ENCODE results near the gene CCIN. TPM values are rescaled to one million over a fixed set of nuclear protein-coding genes. Genes with fewer than 3 reads are reported as not detected.

The CCIN gene
- total RNA-seq, 1 experiment from 2014 or later, result 0.20 TPM

DNA sequence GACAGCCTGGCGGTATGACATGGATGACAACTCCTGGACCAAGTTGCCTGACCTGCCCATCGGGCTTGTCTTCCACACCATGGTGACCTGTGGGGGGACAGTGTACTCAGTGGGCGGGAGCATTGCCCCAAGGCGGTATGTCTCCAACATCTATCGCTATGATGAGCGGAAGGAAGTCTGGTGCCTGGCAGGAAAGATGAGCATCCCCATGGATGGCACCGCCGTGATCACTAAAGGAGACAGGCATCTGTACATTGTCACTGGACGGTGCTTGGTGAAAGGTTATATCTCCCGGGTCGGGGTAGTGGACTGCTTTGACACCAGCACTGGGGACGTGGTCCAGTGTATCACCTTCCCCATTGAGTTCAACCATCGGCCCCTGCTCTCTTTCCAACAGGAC lies 1.3 kb downstream of the CCIN start:
- Histone ChIP-seq H3K27me3 (ENCODE audit: insufficient read depth, low read length) (no peaks in the 10 kb centered on the region), H3K9me2 (ENCODE audit: insufficient read depth) (no peaks in the 10 kb centered on the region), H3K36me3 (ENCODE audit: control insufficient read depth in 1 of 2, insufficient read depth in 2 of 2, low read length in 2 of 2) (no peaks in the 10 kb centered on the region), H3K27ac (ENCODE audit: low read depth, low read length) (no peak overlapping the region), H3K4me1 (ENCODE audit: control insufficient read depth in 1 of 2, insufficient read depth in 2 of 2, low read length in 2 of 2) (peaks cover 0 to 8% of the 10 kb centered on the region in 2 experiments; a peak in 1 of 4 replicates), H3K79me2 (ENCODE audit: insufficient read depth, low read length) (no peaks in the 10 kb centered on the region), H3K4me3 (replicated peaks in 1 of 2; ENCODE audit: low read depth in 1 of 2, low read length in 2 of 2) (no peak overlapping the region), H3K9me3 (ENCODE audit: control insufficient read depth in 1 of 2, insufficient read depth in 1 of 2, low read depth in 1 of 2, low read length in 2 of 2) (no peaks in the 10 kb centered on the region), H2AFZ (ENCODE audit: low read depth, low read length, poor library complexity, severe bottlenecking) (no peak overlapping the region), H3K9ac (ENCODE audit: low read length) (no peak overlapping the region), H4K20me1 (ENCODE audit: insufficient read depth) (no peaks in the 10 kb centered on the region), H3K4me2 (ENCODE audit: low read length) (no peak overlapping the region)
- no TSS peak for BruUV-seq (replicated peaks)
- TF ChIP-seq POLR2A (IDR thresholded peaks at IDR 0.05; ENCODE audit: borderline replicate concordance, extremely low read depth, insufficient read depth, insufficient read length) (no peak), ZNF274 (IDR thresholded peaks at IDR 0.05; ENCODE audit: low read depth, low read length) (no peak)
- intact Hi-C loops (cut with micrococcal nuclease), result no loop called here
- no peak for ATAC-seq
- ChIA-PET CTCF (no interaction called here), POLR2A (no interaction called here), RAD21 (ENCODE audit: low non-redundant PET in 1 of 2, low total read pairs in 2 of 2, uncharacterized antibody in 2 of 2, unreplicated experiment in 2 of 2) (no interaction called here)
- DNase-seq (ENCODE audit: low read depth, low spot score), result no peak

DNA sequence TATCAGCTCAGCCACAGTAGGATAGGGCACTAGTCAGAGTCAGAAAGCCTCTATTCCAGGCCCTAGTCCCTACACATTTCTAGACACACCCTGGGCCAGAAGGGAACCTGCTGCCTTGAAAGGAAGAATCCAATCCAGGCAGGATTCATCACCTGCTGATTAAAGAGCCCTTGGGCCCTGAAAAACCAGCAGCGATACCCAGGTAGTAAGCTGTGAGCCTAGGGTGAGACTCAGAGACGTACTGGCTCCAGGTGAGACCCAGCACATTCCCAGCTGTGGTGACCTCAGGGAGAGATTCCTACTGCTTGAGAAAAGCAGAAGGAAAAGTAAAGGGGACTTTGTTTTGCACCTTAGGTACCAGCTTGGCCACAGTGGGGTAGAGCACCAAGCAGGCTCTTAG lies 4.7 kb downstream of the CCIN start:
- no peaks in the 10 kb centered on the region for H3K9me3 ChIP-seq (ENCODE audit: control insufficient read depth in 1 of 2, insufficient read depth in 1 of 2, low read depth in 1 of 2, low read length in 2 of 2)
- DNase-seq (ENCODE audit: low read depth, low spot score) (no peak), ATAC-seq (no peak)
- H3K4me1 ChIP-seq (ENCODE audit: control insufficient read depth in 1 of 2, insufficient read depth in 2 of 2, low read length in 2 of 2), result no peaks in the 10 kb centered on the region
- ChIA-PET CTCF (no interaction called here), RAD21 (ENCODE audit: low non-redundant PET in 1 of 2, low total read pairs in 2 of 2, uncharacterized antibody in 2 of 2, unreplicated experiment in 2 of 2) (no interaction called here), POLR2A (interaction anchor here (1.5 kb wide), 1 partner anchor 17 kb away, joined by 4 read pairs; the partner anchor contains the start of gene CLTA)
- TF ChIP-seq SP1 (IDR thresholded peaks at IDR 0.05; ENCODE audit: low read depth), result no peak
- TF ChIP-seq EGR1 (IDR thresholded peaks at IDR 0.05; ENCODE audit: low read depth), result no peak
- TF ChIP-seq SRF (IDR thresholded peaks at IDR 0.05; ENCODE audit: low read depth), result no peak
- no peak for TF ChIP-seq JUND (IDR thresholded peaks at IDR 0.05)
- TF ChIP-seq MAX (IDR thresholded peaks at IDR 0.05), result no peak
- TF ChIP-seq ZBTB33 (IDR thresholded peaks at IDR 0.05; ENCODE audit: extremely low read depth, insufficient replicate concordance, low read length), result no peak
- TF ChIP-seq ZFX (IDR thresholded peaks at IDR 0.05), result no peak
- TF ChIP-seq ELF1 (IDR thresholded peaks at IDR 0.05; ENCODE audit: borderline replicate concordance, low read depth), result no peak
- TF ChIP-seq REST (IDR thresholded peaks at IDR 0.05; ENCODE audit: low read depth), result no peak
- TF ChIP-seq ZNF274 (IDR thresholded peaks at IDR 0.05; ENCODE audit: low read depth, low read length), result no peak
- TF ChIP-seq TCF7L2 (IDR thresholded peaks at IDR 0.05; ENCODE audit: borderline replicate concordance, extremely low read depth, insufficient read depth, insufficient read length), result no peak
- TF ChIP-seq RAD21 (IDR thresholded peaks at IDR 0.05; ENCODE audit: low read depth), result no peak
- no peak for TF ChIP-seq YY1 (IDR thresholded peaks at IDR 0.05; ENCODE audit: extremely low read depth, insufficient replicate concordance, low read depth, low read length)
- H3K4me2 ChIP-seq (ENCODE audit: low read length), result no peak overlapping the region
- H4K20me1 ChIP-seq (ENCODE audit: insufficient read depth), result no peaks in the 10 kb centered on the region
- no peak overlapping the region for H2AFZ ChIP-seq (ENCODE audit: low read depth, low read length, poor library complexity, severe bottlenecking)
- no peak overlapping the region for H3K4me3 ChIP-seq (replicated peaks in 1 of 2; ENCODE audit: low read depth in 1 of 2, low read length in 2 of 2)
- H3K9me2 ChIP-seq (ENCODE audit: insufficient read depth), result no peaks in the 10 kb centered on the region
- no peaks in the 10 kb centered on the region for H3K27me3 ChIP-seq (ENCODE audit: insufficient read depth, low read length)
- intact Hi-C loops (cut with micrococcal nuclease), result no loop called here
- no peak overlapping the region for H3K9ac ChIP-seq (ENCODE audit: low read length)
- no peaks in the 10 kb centered on the region for H3K79me2 ChIP-seq (ENCODE audit: insufficient read depth, low read length)
- no peaks in the 10 kb centered on the region for H3K36me3 ChIP-seq (ENCODE audit: control insufficient read depth in 1 of 2, insufficient read depth in 2 of 2, low read length in 2 of 2)
- no peak overlapping the region for H3K27ac ChIP-seq (ENCODE audit: low read depth, low read length)
- no TSS peak for BruUV-seq (replicated peaks)

Data from HCT116 (cell line).